GM18907 (cell line): ENCODE measurements around the gene ELAVL3.
"Not testable (repeated sequence)": the region's sequence is repeated elsewhere in the genome, so short reads cannot be mapped to it uniquely, and the experiment has no call there.

Experiments
- ATAC-seq: cut with Tn5 transposase; IDR thresholded peaks from one replicate; pipeline ENCODE4 v1.9.1; 2021; ENCODE audit warnings: mild to moderate bottlenecking, moderate library complexity; ENCODE audit not compliant: unreplicated experiment

ELAVL3 gene

GRCh38 chr19:11461453-11461852 lies 19.4 kb downstream of the ELAVL3 start:
- ATAC-seq: no peak

- no peak for ATAC-seq
Measured at GRCh38 chr19:11460207-11460606, 20.6 kb downstream of the ELAVL3 start.

- not testable (repeated sequence) for ATAC-seq
Measured at GRCh38 chr19:11458912-11459311, 21.9 kb downstream of the ELAVL3 start.

- ATAC-seq: no peak
Measured at GRCh38 chr19:11458236-11458900, 22.5 kb downstream of the ELAVL3 start.

GRCh38 chr19:11457831-11458230 lies 23.0 kb downstream of the ELAVL3 start:
- ATAC-seq: no peak

GRCh38 chr19:11457115-11457514 lies 23.7 kb downstream of the ELAVL3 start:
- no peak for ATAC-seq

GRCh38 chr19:11456659-11457058 lies 24.2 kb downstream of the ELAVL3 start:
- no peak for ATAC-seq

GRCh38 chr19:11455233-11455554 lies 25.7 kb downstream of the ELAVL3 start:
- ATAC-seq: not testable (repeated sequence)

GRCh38 chr19:11453468-11454341 lies 27.1 kb downstream of the ELAVL3 start:
- ATAC-seq: no peak

- ATAC-seq: no peak
Measured at GRCh38 chr19:11452620-11453310, 28.1 kb downstream of the ELAVL3 start.

GRCh38 chr19:11451871-11452619 lies 28.8 kb downstream of the ELAVL3 start:
- no peak for ATAC-seq

- ATAC-seq: no peak
Measured at GRCh38 chr19:11451327-11451870, 29.4 kb downstream of the ELAVL3 start.

- no peak for ATAC-seq
Measured at GRCh38 chr19:11450570-11451326, 30.1 kb downstream of the ELAVL3 start.

GRCh38 chr19:11448923-11449554 lies 31.8 kb downstream of the ELAVL3 start:
- no peak for ATAC-seq

GRCh38 chr19:11448410-11448809 lies 32.4 kb downstream of the ELAVL3 start:
- no peak for ATAC-seq

GRCh38 chr19:11447347-11448262 lies 33.2 kb downstream of the ELAVL3 start:
- no peak for ATAC-seq

GRCh38 chr19:11446652-11447301 lies 34.1 kb downstream of the ELAVL3 start:
- no peak for ATAC-seq

GRCh38 chr19:11446271-11446651 lies 34.6 kb downstream of the ELAVL3 start:
- no peak for ATAC-seq
